Measurements from ENCODE around the gene CARM1. TPM values are rescaled to one million over a fixed set of nuclear protein-coding genes. Genes with fewer than 3 reads are reported as not detected.
A peak's percentile ranks its signal among the peaks of the same experiment; 100 is the strongest.
"Not testable (repeated sequence)": the region's sequence is repeated elsewhere in the genome, so short reads cannot be mapped to it uniquely, and the experiment has no call there.

CARM1 gene
- total RNA-seq, 2 donors from 2014 or later, result 18.5 to 21.2 TPM

DNA sequence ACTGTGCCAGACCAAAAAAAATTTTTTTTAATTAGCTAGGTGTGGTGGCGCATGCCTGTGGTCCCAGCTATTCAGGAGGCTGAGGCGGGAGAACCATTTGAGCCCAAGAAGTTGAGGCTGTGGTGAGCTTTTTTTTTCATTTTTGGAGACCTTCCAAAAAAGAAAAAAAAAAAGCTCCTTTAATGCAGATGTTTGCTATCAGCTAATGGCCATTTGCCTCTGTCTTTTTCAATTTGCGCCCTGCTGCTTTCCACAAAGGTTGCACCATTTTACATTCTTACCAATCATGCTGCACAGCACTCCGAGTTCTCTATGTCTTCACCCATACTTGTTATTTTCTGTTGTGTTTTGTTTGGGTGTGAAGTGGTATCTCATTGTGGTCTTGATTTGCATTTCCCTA is 73.9 kb downstream of the CARM1 start:
- TF ChIP-seq, protein P1, sequence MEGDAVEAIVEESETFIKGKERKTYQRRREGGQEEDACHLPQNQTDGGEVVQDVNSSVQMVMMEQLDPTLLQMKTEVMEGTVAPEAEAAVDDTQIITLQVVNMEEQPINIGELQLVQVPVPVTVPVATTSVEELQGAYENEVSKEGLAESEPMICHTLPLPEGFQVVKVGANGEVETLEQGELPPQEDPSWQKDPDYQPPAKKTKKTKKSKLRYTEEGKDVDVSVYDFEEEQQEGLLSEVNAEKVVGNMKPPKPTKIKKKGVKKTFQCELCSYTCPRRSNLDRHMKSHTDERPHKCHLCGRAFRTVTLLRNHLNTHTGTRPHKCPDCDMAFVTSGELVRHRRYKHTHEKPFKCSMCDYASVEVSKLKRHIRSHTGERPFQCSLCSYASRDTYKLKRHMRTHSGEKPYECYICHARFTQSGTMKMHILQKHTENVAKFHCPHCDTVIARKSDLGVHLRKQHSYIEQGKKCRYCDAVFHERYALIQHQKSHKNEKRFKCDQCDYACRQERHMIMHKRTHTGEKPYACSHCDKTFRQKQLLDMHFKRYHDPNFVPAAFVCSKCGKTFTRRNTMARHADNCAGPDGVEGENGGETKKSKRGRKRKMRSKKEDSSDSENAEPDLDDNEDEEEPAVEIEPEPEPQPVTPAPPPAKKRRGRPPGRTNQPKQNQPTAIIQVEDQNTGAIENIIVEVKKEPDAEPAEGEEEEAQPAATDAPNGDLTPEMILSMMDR (IDR thresholded peaks at IDR 0.05), result no peak
- Histone ChIP-seq H3K27me3 (replicated peaks; ENCODE audit: insufficient read depth) (no peaks in the 10 kb centered on the region), H3K9me3 (no peaks in the 10 kb centered on the region), H3K4me3 (no peak overlapping the region), H3K4me1 (ENCODE audit: control insufficient read depth in 1 of 2, low read depth in 2 of 2) (peaks cover 0 to 5% of the 10 kb centered on the region in 2 donors), H3K27ac (no peak overlapping the region), H3K36me3 (no peaks in the 10 kb centered on the region)
- ATAC-seq (ENCODE audit: insufficient number of reproducible peaks, low FRiP score, low read depth), result no peak
- no peak for DNase-seq (ENCODE audit: low spot score)

DNA sequence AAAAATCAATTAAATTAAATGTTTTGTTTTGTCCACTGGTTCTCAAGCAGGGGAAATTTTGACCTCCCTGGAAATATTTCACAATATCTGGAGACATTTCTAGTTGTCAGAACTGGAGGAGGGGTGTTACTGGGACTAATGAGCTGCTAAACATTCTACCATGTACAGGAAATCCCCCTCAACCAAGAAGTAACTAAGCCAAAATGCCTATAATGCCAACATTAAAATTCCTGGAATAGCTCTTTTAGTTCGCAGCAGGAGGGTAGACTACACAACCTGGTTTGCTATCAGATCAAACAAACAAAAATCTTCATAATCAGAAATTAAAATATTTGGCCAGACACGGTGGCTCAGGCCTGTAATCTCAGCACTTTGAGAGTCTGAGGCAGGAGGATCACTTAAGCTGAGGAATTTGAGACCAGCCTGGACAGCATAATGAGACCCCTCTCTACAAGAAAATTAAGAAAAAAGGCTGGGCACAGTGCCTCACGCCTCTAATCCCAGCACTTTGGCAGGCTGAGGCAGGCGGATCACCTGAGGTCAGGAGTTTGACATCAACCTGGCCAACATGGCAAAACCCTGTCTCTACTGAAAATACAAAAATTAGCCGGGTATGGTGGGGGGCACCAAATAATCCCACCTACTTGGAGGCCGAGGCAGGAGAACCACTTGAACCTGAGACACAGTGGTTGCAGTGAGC is 75.8 kb downstream of the CARM1 start:
- Histone ChIP-seq H3K9me3 (no peaks in the 10 kb centered on the region), H3K4me3 (no peak overlapping the region), H3K4me1 (ENCODE audit: control insufficient read depth in 1 of 2, low read depth in 2 of 2) (peaks cover 0 to 5% of the 10 kb centered on the region in 2 donors), H3K36me3 (no peaks in the 10 kb centered on the region), H3K27me3 (replicated peaks; ENCODE audit: insufficient read depth) (no peaks in the 10 kb centered on the region), H3K27ac (peak overlapping the region; percentile 64 to 77)
- TF ChIP-seq, protein P1 (IDR thresholded peaks at IDR 0.05), result no peak
- DNase-seq (ENCODE audit: low spot score) (no peak), ATAC-seq (ENCODE audit: insufficient number of reproducible peaks, low FRiP score, low read depth) (no peak)

GRCh38 chr19:10952809-10953208 is 81.5 kb downstream of the CARM1 start:
- H3K4me3 ChIP-seq, result no peak overlapping the region
- no peaks in the 10 kb centered on the region for H3K36me3 ChIP-seq
- DNase-seq (ENCODE audit: low spot score) (no peak), ATAC-seq (ENCODE audit: insufficient number of reproducible peaks, low FRiP score, low read depth) (no peak)
- H3K9me3 ChIP-seq, result no peaks in the 10 kb centered on the region
- H3K4me1 ChIP-seq (ENCODE audit: control insufficient read depth in 1 of 2, low read depth in 2 of 2), result no peaks in the 10 kb centered on the region
- H3K27ac ChIP-seq, result no peak overlapping the region
- H3K27me3 ChIP-seq (replicated peaks; ENCODE audit: insufficient read depth), result no peaks in the 10 kb centered on the region
- TF ChIP-seq, protein P1 (IDR thresholded peaks at IDR 0.05), result no peak

DNA sequence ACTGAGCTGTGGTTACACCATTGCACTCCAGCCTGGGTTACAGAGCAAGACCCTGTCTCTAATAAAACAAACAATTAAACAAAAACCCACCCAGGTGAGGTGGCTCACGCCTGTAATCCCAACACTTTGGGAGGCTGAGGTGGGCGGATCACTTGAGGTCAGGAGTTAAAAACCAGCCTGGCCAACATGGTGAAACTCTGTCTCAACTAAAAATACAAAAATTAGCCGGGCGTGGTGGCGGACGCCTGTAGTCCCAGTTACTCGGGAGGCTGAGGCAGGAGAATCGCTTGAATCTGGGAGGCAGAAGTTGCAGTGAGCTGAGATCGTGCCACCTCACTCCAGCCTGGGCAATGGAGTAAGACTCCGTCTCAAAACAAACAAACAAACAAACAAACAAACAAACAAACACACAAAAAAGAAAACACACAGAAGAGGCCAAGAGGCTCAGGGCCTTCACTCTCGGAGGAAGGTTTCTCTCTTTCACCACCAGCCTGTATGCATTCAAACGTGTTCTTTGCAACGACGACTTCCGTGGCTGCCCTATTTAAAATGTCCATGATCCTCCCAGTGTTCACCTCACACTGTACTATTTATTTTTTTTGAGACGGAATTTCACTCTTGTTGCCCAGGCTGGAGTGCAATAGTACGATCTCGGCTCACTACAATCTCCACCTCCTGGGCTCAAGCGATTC is 88.1 kb downstream of the CARM1 start:
- peak overlapping the region in 1 of 2 donors; percentile 83 for H3K27ac ChIP-seq
- not testable (repeated sequence) for ATAC-seq (ENCODE audit: insufficient number of reproducible peaks, low FRiP score, low read depth)

GRCh38 chr19:10960314-10961072 is 89.1 kb downstream of the CARM1 start, which contains the start of gene SMARCA4:
Gene SMARCA4, plus strand, starts transcription at chr19:10961030. Its CDS starts 23,122 bp downstream, at chr19:10984152.
- Histone ChIP-seq H3K36me3 (no peaks in the 10 kb centered on the region), H3K9me3 (no peaks in the 10 kb centered on the region), H3K4me3 (peak within 1 kb of the TSS; percentile 87), H3K27me3 (replicated peaks; ENCODE audit: insufficient read depth) (no peaks in the 10 kb centered on the region), H3K27ac (peak within 1 kb of the TSS; percentile 83 to 95), H3K4me1 (ENCODE audit: control insufficient read depth in 1 of 2, low read depth in 2 of 2) (peaks cover 8 to 27% of the 10 kb centered on the region in 2 donors)
- peak; percentile 75 for DNase-seq (ENCODE audit: low spot score)
- TF ChIP-seq, protein P1 (IDR thresholded peaks at IDR 0.05), result no peak
- peak; percentile 78 for ATAC-seq (ENCODE audit: insufficient number of reproducible peaks, low FRiP score, low read depth)

More for the DNA sequence above, 88.1 kb downstream of the CARM1 start:
- H3K27me3 ChIP-seq (replicated peaks; ENCODE audit: insufficient read depth); DNase-seq (ENCODE audit: low spot score); H3K36me3 ChIP-seq; H3K9me3 ChIP-seq: not testable (repeated sequence)
- Histone ChIP-seq H3K4me1 (ENCODE audit: control insufficient read depth in 1 of 2, low read depth in 2 of 2) (peaks cover 8 to 27% of the 10 kb centered on the region in 2 donors), H3K4me3 (peak overlapping the region; percentile 87)

All from thoracic aorta (tissue), 2 donors.